GM15510 (cell line): ENCODE results near the gene TGFA.

Experiments used
- POLR2A ChIP-seq: IDR thresholded peaks from 3 replicates; pipeline ENCODE4 v1.6.1; 2011; ENCODE audit warnings: borderline replicate concordance; ENCODE audit not compliant: insufficient read length; ENCODE audit errors: extremely low read depth

The TGFA gene

DNA sequence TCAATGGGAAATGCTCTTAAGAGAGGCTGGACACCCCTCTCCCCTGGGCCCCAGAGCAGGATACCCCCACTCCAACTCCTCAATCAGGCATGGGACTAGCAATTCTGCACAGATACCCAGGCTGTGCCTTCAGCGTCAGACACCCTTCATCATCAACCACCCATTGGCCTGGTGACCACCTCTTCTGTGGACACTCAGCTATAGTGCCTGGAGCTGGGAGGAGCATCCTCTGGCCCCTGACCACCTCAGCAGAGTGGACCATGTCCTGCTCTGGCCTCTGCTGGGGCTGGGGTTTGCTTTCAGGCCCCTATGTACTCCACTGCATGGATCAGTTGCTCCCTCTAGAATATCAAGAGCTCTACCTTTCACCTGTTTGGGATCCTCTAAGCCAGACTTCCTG, 35.1 kb downstream of the TGFA start:
- TF ChIP-seq POLR2A = no peak

GRCh38 chr2:70517804-70518203, 35.8 kb downstream of the TGFA start:
- no peak for TF ChIP-seq POLR2A

GRCh38 chr2:70516596-70516995, 37.0 kb downstream of the TGFA start:
- no peak for TF ChIP-seq POLR2A

- no peak for TF ChIP-seq POLR2A
Measured at GRCh38 chr2:70515938-70516337, 37.7 kb downstream of the TGFA start.

GRCh38 chr2:70514612-70515055, 39.0 kb downstream of the TGFA start:
- no peak for TF ChIP-seq POLR2A

GRCh38 chr2:70513738-70514137, 39.9 kb downstream of the TGFA start:
- no peak for TF ChIP-seq POLR2A

DNA sequence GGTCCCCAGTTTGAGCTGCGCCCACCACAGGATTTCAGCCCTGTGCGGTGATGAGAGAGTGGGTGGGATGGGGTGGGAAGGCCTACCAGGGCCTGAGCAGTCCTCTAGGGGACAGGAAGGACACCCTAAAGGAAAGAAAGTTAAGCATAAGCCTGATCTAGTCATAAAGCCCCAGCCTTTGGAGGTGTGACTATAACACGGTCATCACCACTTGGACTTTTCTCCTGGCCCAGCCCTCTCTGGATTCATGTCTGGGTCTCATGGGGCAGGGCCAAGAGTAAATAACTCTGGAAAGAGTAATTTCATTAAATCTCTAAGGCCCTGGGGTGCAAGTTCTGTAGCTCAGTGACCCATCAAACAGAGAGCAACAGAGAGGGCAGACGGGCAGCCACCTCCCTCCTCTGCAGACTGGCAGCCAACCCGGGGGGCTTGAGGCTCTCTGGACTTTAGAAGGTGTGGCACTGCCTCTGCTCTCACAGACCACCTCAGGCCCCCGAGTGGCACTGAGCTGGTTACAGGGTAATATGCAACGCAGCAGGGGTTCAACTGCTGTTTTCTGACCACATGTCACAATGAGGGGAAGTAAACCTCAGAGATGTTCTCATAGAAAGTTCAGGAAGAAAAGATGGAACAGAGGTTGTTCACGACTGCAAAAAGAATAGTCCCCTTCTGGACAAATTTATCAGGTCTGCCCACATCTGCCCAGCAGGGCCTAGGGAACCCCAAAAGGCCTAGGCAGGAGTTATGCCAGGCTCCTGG, 41.5 kb downstream of the TGFA start:
- TF ChIP-seq POLR2A = no peak

DNA sequence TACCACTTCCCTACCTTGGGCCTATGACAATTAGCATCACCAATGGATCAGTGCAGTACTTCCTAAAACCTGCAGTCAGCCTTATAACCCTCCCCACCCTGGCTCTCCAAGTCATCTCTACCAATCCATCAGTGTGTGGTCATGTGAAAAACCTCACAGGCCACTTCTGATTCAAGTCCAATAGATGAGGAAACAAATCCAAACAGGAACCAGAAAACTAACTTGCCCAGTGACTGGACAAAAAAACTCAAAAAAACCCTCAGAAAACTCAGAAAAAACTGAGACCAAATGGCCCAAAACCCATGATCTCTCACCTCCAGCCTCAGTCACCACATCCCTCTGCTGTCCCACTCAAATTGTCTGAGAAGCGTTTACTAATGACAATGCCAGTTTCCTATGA, 43.3 kb downstream of the TGFA start:
- no peak for TF ChIP-seq POLR2A

DNA sequence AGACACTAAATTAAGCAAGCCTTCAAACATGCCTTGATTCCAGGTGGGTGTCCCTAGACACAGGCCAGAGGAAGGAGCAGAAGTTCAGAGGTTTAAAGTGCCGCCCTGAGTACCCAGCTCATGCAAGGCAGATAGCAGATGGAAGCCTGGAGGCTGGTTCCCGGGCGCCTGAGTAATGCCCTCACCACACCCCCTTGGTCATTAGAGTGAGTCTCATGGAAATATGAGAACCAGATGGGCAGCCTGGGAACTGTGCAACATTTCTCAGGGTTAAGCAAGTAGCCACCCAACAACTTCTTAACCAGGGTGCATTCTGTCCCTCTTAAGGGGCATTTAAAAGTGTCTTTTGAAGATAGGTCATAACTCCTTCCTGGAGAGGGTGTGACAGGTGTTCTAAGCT, 44.1 kb downstream of the TGFA start:
- TF ChIP-seq POLR2A = no peak

DNA sequence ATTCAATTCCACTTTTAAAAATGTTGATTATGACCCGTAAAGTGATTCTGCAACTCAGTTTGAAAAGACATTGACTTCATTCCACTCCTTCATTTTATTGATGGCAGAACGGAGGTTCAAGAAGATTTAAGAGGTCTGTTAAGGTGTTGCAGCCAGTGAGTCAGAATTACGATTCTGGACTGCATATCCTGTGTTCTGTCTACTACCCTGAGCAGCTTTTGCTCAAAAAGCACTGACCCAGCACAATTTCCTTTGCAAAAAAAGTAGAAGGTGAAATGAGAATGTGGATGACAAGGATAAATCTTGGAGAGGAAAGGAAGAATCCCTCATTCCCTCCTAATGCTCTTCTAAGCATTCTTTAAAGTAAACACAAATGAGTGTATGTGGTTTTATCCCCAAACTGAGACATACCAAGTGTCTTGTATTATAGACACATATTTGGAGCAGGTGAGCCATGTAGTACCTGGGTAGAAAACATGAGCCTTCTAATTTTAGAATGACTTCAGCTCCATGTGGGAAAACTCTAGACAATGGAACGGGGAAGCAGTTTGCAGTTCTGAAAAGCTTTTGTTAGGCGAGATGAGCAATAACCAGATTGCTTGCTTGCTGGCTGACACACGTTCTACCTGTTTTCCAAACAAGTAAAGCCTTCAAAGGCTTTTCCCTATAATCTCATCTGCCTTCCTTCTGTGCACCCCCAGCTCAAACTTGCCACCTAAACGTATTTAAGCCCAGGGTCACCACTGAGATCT, 44.7 kb downstream of the TGFA start:
- no peak for TF ChIP-seq POLR2A

DNA sequence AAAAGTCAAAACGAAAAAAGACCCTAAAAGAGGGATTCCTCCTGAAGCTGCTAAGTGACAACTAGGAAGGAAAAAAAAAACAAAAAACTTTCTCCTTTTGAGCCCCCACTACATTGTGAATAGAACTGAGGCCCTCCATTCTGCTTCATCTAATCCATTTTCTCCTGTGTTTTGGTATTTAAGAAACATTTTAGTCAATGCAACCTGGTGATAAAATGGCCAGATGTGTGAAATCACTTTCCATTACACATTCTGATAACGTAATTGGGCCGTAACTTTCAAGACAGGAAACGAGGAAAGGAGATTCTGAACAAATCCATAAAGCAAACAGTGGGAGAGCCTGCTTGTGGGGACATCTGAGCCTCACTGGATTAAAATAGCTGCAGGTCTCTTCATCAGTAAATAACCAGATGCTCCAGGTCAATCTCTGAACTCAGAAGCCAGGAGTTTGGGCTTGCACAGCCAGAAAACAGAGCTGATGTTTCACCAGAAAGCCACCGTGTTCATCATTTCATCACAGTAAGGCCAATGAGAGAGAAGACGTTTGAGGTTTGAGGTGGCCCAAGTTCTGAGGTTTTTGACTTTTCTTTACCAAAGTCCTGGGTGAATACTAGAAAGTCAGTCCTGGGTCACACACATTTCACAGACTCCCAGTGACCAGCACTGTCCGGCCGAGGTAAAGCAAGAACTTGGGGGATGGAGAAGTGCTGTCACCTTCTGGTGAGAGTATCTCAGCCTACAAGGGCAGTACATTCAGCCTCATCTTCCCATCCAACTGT, 47.8 kb downstream of the TGFA start:
- TF ChIP-seq POLR2A = no peak

- no peak for TF ChIP-seq POLR2A
Measured at GRCh38 chr2:70504750-70505149, 48.9 kb downstream of the TGFA start.

GRCh38 chr2:70503896-70504295, 49.7 kb downstream of the TGFA start:
- TF ChIP-seq POLR2A = no peak

DNA sequence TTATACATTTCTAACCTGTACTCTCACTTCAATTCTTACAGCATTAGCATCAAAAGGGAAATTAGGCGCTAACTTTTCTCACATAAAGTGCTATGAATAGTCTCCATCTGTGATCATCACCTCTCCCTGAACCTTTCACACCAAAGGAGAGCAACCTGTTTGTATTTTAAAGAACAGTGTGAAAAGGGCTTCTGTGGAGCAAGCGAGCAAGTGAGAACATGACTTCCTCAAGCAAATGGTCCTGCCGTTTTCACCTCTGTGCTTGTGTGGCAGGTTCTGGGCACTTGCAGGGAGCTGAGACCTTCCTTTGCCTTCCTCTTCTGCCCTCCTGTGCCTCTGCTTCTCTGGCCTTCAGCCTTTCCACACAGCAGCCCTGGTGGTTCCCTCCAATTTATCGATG, 51.9 kb downstream of the TGFA start:
- no peak for TF ChIP-seq POLR2A

GRCh38 chr2:70501215-70501614, 52.4 kb downstream of the TGFA start:
- no peak for TF ChIP-seq POLR2A
